Loucy (cell line): Measurements from ENCODE around the gene YTHDC2.

Experiments used
- H2AFZ ChIP-seq: fragments of 200-600 bp; sonication (generic); 2 replicates; pipeline ENCODE4 v1.6.0; 2016; ENCODE audit warnings: antibody characterized with exemption, mild to moderate bottlenecking, low read length, moderate library complexity
- H3F3A ChIP-seq: fragments of 200-600 bp; 2 replicates; pipeline ENCODE4 v1.6.0; 2016; ENCODE audit warnings: antibody characterized with exemption, low read depth, mild to moderate bottlenecking
- H3K27me3 ChIP-seq: fragments of 200-600 bp; sonication (generic); 2 replicates; pipeline ENCODE4 v1.6.1; 2014; ENCODE audit warnings: low read length, mild to moderate bottlenecking; ENCODE audit not compliant: insufficient read depth, poor library complexity, severe bottlenecking
- H3K36me3 ChIP-seq: fragments of 200-600 bp; sonication (generic); 2 replicates; pipeline ENCODE4 v1.6.1; 2016; ENCODE audit warnings: low read length; ENCODE audit not compliant: insufficient read depth
- H3K4me1 ChIP-seq: fragments of 200-600 bp; sonication (generic); 2 replicates; pipeline ENCODE4 v1.5.1; 2014; ENCODE audit warnings: low read length, mild to moderate bottlenecking; ENCODE audit not compliant: insufficient read depth, poor library complexity, severe bottlenecking
- H3K4me2 ChIP-seq: fragments of 200-600 bp; sonication (generic); 2 replicates; pipeline ENCODE4 v1.6.0; 2014; ENCODE audit warnings: antibody characterized with exemption, low read length, low read depth, mild to moderate bottlenecking; ENCODE audit not compliant: poor library complexity, severe bottlenecking
- H3K4me3 ChIP-seq: fragments of 200-600 bp; sonication (generic); 2 replicates; pipeline ENCODE4 v1.5.1; 2014; ENCODE audit warnings: low read length, mild to moderate bottlenecking, mixed read lengths; ENCODE audit not compliant: poor library complexity, severe bottlenecking
- H3K79me2 ChIP-seq: fragments of 200-600 bp; sonication (generic); 2 replicates; pipeline ENCODE4 v1.6.1; 2014; ENCODE audit warnings: low read length; ENCODE audit not compliant: insufficient read depth
- H3K9ac ChIP-seq: fragments of 200-600 bp; sonication (generic); 2 replicates; pipeline ENCODE4 v1.6.0; 2014; ENCODE audit warnings: mild to moderate bottlenecking, low read depth, low read length, moderate library complexity; ENCODE audit not compliant: poor library complexity, severe bottlenecking
- H3K9me2 ChIP-seq: fragments of 200-600 bp; sonication (generic); replicated peaks from 2 replicates; pipeline ENCODE4 v1.6.1; 2016; ENCODE audit warnings: low read depth, low read length, mixed read lengths
- H3K9me3 ChIP-seq: fragments of 200-600 bp; sonication (generic); 2 replicates; pipeline ENCODE4 v1.6.1; 2014; ENCODE audit warnings: mild to moderate bottlenecking, antibody characterized with exemption, low read length, low read depth; ENCODE audit not compliant: insufficient read depth
- H4K20me1 ChIP-seq: fragments of 200-600 bp; sonication (generic); 2 replicates; pipeline ENCODE4 v1.6.0; 2014; ENCODE audit warnings: antibody characterized with exemption, low read length, mild to moderate bottlenecking; ENCODE audit not compliant: insufficient read depth, poor library complexity, severe bottlenecking
- EZH2phosphoT487 ChIP-seq: fragments of 200-600 bp; IDR thresholded peaks from 2 replicates; pipeline ENCODE4 v1.6.1; 2018; ENCODE audit warnings: antibody characterized with exemption, mild to moderate bottlenecking, moderate library complexity, borderline replicate concordance
- TF ChIP-seq, protein P1 (sequence below): fragments of 200-600 bp; sonication (generic); conservative IDR thresholded peaks from 2 replicates; pipeline ENCODE4 v1.5.1; 2014; ENCODE audit warnings: mild to moderate bottlenecking, antibody characterized with exemption, low read length

Gene YTHDC2

DNA sequence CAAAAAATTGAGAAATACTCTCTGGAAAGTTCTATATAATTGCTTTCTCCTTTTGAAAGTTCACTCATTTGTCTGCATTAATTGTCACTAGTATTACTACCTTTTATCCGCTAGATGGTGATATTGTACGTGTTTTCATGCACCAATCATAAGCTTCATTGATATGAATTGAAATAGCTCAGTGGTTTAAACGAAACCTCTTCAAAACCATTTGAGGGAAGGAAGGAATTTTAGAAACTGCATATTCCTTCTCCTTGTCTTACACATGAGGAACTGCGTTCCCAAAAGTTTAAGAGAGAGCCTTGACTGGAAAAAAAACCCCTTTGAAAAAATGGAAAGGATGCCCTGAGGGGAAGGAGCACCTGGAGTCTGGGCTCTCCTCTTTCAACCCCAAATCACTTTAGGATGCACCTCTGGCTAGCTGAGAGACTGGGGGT lies 98.6 kb downstream of the YTHDC2 start:
- Histone ChIP-seq H3K79me2 (no peaks in the 10 kb centered on the region), H3K4me3 (no peak overlapping the region), H3K27me3 (no peaks in the 10 kb centered on the region), H3K36me3 (no peaks in the 10 kb centered on the region), H3K9me3 (no peaks in the 10 kb centered on the region), H3K9ac (no peak overlapping the region), H3K9me2 (no peaks in the 10 kb centered on the region), H2AFZ (no peak overlapping the region), H3K4me1 (no peaks in the 10 kb centered on the region), H3F3A (no peaks in the 10 kb centered on the region), H4K20me1 (no peaks in the 10 kb centered on the region), H3K4me2 (peak overlapping the region; percentile 34)
- TF ChIP-seq EZH2phosphoT487 = no peak
- TF ChIP-seq, protein P1, sequence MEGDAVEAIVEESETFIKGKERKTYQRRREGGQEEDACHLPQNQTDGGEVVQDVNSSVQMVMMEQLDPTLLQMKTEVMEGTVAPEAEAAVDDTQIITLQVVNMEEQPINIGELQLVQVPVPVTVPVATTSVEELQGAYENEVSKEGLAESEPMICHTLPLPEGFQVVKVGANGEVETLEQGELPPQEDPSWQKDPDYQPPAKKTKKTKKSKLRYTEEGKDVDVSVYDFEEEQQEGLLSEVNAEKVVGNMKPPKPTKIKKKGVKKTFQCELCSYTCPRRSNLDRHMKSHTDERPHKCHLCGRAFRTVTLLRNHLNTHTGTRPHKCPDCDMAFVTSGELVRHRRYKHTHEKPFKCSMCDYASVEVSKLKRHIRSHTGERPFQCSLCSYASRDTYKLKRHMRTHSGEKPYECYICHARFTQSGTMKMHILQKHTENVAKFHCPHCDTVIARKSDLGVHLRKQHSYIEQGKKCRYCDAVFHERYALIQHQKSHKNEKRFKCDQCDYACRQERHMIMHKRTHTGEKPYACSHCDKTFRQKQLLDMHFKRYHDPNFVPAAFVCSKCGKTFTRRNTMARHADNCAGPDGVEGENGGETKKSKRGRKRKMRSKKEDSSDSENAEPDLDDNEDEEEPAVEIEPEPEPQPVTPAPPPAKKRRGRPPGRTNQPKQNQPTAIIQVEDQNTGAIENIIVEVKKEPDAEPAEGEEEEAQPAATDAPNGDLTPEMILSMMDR = peak; percentile 60

DNA sequence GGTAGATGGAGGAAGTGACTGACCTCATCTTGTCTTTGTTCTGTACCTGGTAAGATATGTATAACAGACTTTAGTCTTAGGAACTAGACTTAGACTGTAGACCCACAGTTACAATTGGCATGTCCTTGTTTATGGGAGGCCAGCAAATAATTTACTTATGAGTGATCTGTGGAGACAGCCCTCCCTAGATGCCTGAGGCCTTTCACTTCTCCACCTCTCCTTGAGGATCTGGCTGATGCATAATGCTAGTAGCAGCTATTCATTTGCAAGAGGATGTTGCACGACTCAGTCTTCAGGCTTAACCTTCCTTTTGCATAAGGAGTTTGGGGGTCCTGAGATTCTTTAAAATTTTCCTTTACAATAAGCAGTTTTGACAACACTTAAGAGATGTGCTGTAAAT lies 100.7 kb downstream of the YTHDC2 start:
- H3K79me2 ChIP-seq = no peaks in the 10 kb centered on the region
- no peak overlapping the region for H3K9ac ChIP-seq
- no peak overlapping the region for H3K4me2 ChIP-seq
- H4K20me1 ChIP-seq = no peaks in the 10 kb centered on the region
- no peaks in the 10 kb centered on the region for H3K9me2 ChIP-seq
- no peaks in the 10 kb centered on the region for H3F3A ChIP-seq
- no peaks in the 10 kb centered on the region for H3K36me3 ChIP-seq
- no peaks in the 10 kb centered on the region for H3K9me3 ChIP-seq
- no peaks in the 10 kb centered on the region for H3K4me1 ChIP-seq
- H3K4me3 ChIP-seq = no peak overlapping the region
- H3K27me3 ChIP-seq = no peaks in the 10 kb centered on the region
- no peak for TF ChIP-seq EZH2phosphoT487
- TF ChIP-seq, protein P1 = no peak
- no peak overlapping the region for H2AFZ ChIP-seq

DNA sequence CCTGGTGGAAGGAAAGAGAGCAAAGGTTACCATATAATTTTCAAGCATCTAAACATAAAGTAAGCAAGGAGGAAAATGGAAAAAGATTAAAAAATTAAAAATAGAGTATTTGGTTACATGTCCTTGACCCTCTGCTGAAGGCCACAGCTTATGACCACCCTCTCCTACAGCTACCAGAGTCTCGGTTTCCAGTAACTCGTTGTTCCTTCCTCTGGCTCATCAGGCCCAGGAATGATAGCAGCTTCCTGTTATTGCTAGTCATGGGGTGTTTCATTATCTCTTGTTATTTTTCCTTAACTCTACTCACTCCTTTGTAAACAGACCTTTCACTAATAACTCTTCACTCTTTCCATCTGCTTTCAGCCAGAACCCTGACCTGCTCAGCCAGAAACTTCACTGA lies 102.2 kb downstream of the YTHDC2 start:
- no peaks in the 10 kb centered on the region for H3K79me2 ChIP-seq
- H3K4me3 ChIP-seq = no peak overlapping the region
- H2AFZ ChIP-seq = no peak overlapping the region
- H3K4me2 ChIP-seq = no peak overlapping the region
- H3K36me3 ChIP-seq = no peaks in the 10 kb centered on the region
- H3K9me3 ChIP-seq = no peaks in the 10 kb centered on the region
- H3F3A ChIP-seq = no peaks in the 10 kb centered on the region
- H3K4me1 ChIP-seq = no peaks in the 10 kb centered on the region
- H3K9me2 ChIP-seq = no peaks in the 10 kb centered on the region
- no peaks in the 10 kb centered on the region for H4K20me1 ChIP-seq
- TF ChIP-seq, protein P1 = no peak
- no peak for TF ChIP-seq EZH2phosphoT487
- no peaks in the 10 kb centered on the region for H3K27me3 ChIP-seq
- H3K9ac ChIP-seq = no peak overlapping the region
